ENCODE measurements around the gene ALPL.

ALPL gene

DNA sequence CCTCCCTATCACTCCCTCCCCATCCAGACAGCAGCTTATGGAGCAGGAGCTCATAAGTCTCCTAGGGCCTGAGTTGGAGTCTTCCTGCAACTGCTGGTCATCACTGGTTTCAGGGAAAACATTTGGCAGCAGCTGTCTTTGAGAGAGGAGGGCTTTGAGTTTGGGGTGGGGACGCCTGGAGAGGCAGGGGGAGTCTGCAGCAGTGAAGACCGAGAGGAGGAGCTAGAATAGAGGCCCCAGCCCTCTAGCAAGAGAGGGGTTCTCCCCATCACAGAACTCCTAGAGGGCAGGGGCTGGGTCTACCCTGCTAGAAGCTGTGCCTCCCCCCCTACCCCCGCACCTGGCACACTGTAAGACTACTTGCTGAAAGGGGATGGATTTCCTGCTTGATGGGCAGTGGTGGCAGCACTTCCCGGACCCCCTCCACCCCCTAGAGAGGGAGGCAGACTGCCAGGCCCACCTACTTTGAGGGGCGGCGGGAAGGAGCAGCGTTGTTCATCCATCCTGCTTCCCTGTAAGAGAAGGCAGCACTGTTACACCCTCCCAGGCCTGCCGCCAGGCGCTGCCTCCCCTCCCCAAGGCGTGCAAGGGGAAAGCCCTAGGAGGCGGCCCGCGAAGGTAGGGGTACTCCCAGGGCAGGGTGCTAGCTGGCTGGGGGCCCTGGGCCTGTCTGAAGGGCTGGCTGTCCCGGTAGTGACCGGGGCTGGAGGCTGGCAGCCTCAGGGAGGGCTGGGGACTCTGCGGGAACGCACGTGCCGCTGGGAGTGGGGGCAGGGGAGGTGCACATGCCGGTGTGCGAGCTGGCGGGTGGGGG, 109.5 kb downstream of the ALPL start:
- no peak for DNase-seq (ENCODE audit: low spot score)

DNA sequence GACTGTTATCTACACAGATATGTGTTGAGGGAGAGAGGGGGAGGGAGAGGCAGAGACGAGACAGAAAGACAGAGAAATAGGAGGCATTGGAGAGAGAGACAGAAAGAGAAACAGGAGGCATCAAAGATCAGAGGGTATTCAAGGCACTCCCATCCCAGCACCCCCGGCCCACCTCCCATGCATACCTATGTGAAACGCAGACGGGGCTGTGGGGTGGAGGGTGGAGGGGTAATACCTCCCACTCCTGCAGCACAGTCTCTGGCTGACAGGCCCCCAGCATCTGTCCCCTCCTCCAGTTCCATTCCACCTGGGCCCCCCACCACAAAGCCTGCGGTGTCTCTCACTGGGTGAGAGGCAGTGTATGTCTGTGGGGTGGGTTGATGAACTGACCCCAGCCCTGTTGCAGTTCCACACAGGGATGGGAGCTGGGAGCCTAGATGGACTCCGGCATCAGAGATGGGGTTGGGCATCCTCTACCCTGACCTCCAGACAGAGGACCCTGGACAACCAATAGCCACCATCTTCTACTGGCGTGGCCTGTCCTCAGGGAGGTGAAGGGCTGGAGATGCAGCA, 110.2 kb downstream of the ALPL start:
- no peak for DNase-seq (ENCODE audit: low spot score)

DNA sequence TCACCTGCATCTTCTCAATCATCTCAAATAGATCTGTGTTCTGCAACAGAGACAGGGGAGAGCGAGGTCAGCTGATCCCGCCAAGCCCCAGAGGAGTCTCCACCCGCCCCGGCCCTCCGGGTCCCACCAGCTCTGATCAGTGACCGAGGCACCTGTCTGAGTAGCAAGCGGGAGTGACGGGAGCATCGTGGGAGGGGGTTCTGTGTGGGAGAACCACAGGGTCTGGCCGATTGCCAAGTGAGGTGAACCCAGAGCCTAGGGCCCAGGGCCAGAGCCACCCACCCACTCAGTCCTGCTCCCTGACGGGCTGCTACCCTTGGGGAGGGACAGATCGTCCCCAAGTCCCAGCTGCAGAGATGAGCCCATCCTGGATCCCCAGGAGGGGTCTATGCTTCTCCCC, 110.8 kb downstream of the ALPL start:
- no peak for DNase-seq (ENCODE audit: low spot score)

- DNase-seq (ENCODE audit: low spot score), result no peak
Observed at GRCh38 chr1:21620496-21620895, 111.3 kb downstream of the ALPL start.

- DNase-seq (ENCODE audit: low spot score), result no peak
Observed at GRCh38 chr1:21621051-21621450, 111.8 kb downstream of the ALPL start.

DNA sequence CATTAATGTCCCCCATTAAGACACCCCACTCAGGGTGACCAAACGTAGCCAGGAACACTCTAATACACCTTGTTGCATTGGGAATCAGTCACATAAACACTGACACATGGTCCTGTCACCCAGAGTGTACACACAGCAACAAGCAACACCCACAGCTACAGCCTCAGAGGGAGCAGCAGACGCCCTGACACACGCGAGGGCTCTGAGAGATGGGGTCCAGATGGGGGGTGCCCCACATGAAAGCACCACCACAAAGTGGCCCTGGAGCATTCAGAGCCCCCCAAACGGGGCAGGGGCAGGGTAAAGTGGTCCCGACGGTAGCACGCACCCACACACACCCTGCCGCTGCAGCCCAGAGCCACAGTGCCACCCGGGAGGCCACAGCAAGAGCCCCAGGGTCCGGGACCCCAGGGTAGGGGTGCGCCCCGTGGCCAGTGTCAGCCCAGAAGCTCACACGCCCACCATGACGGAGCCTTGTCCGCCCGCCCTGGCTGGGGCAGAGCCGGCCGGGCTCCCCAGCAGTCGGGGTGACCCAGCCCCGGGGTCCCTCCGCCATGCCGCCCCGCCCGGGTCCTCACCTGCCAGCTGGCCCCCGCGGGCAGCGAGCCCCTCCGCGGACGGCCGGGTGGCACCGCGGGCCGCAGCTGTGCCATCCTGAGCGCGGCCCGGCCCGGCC, 112.7 kb downstream of the ALPL start:
- peak; percentile 56 for DNase-seq (ENCODE audit: low spot score)

GRCh38 chr1:21622466-21623315, 113.5 kb downstream of the ALPL start:
- DNase-seq (ENCODE audit: low spot score), result peak; percentile 51

DNA sequence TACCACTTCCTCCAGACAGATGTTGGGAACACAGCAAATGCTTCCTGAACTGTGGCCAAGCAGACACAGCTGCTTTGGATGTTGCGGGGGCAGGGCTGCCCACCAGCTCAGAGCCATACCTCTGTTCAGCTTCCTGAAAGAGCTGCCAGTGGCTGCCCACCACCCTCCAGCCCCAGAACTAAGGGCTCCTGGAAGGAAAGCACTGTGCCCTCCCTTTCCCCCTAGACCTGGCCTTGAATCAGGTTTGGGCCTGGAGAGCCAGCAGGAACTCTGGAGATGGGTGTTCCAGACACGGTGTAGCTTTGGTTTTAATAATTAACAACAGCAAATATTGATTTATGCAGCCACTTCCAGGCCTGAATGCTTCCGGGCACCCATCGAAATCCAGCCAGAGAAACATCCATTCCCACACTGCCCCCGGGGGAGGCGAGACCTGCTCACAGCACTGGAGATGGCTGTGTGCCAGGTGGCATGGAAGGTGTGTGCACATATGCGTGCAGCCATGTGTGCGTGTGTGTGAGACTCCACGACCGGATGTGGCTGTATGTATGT, 114.3 kb downstream of the ALPL start:
- no peak for DNase-seq (ENCODE audit: low spot score)

DNA sequence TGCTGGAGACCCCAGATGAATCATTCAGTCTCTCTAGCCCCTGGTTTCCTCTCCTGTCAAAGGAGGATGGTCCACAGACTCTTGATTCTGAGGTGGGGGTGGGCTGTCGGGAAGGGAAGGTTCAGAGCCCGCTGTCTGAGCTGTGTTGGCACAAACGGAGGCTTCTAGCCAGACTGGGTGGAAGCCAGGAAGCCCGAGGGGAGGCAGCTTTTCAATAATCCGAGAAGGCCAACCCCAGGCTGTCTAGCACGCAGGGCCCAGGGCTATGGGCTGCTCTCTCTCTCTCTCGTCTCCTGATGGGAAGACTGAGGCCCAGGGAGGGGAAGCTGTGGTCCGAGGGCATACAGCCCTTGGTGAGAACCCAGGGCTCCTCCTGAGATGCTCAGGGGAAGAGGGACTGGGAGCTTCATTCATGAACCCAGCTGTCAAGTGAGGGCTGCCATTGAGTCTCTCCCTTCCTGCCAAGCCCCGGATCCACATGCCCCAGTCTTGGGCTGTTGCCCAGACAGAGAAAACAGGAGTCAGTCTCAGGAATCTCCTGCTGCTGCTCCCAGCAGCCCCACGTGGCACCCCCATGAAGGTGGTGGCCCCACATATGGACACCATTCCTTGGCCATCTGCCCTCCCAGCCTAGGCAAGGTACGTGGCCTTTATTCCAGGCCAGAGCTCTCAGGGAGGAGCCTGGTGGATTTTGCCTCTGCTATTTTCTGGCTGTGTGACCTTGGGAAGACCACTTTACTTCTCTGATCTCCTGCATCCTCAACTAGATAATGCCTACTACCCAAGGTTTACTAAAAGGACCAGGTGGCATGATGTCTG, 115.6 kb downstream of the ALPL start:
- no peak for DNase-seq (ENCODE audit: low spot score)

DNA sequence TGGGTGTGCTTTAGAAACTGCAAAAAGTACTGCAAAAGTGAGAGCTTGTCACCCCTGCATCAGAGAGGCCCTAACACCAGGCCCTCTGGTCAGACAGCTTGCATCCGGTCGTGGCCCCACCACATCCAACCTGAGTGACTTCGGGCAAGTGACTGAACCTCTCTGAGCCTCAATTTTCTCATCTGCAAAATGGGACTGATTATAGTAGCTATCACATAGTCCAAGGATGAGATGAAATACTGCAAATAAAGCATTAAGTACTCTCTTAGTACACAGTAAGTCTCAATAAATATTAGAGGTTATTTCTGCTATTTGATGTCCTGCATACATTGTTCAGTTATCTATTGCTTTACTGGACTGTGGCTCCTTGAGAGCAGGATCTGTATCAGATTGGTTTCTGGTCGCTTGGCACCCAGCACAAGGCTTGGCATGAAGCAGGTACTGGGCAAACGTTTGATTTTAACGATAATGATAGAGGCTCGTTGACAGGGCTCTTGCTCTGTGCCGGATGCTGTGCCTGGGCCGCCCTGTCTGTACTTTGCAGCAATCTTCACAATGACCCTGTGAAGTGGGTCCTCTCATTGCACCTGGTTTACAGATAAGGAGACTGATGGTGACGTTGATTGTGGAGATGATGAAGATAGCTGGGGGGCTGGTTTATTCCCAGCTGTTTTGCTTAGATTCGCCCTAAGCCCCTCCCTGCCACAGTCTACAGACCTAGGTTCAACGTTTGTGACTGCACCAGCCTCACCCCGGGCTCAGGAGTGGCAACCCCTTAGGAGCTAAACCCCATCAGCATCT, 116.4 kb downstream of the ALPL start:
- DNase-seq (ENCODE audit: low spot score), result no peak

DNA sequence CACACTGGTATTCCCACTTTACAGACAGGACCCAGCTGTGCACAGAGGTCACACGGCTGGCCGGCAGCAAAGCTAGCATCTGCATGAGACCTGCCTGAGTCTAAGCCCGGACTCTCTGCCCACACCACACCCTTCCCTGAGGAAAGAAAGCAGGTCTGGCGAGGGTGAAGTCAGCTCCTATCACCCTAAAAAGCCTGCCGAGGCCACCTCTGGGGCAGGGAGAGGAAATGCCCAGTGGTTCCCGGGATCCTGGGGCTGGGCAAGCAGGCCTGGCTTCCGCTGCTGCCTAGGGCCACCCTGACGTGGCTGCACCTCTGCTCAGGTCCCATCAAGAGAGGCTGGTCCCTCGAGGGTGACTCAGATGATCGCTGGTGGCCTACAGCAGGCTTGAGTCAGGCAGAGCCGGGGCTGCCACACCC, 117.7 kb downstream of the ALPL start:
- DNase-seq (ENCODE audit: low spot score), result no peak

Data from RKO (cell line).